GM19099 (cell line): ENCODE data around the gene CNPY4.

ENCODE experiments used
- POLR2A ChIP-seq: IDR thresholded peaks from 3 replicates; pipeline ENCODE4 v1.6.1; 2011; ENCODE audit warnings: low read depth; ENCODE audit not compliant: insufficient read length; ENCODE audit errors: extremely low read depth

CNPY4 gene

GRCh38 chr7:100119072-100119969 lies at the start of gene CNPY4, which contains the start of gene TAF6:
Gene CNPY4 (plus strand): TSS chr7:100119634. CDS start chr7:100119745, 111 bp downstream.
Gene TAF6 (minus strand): TSS chr7:100119358. CDS start chr7:100114209, 5,149 bp downstream.
- TF ChIP-seq POLR2A: peak; percentile 81

- TF ChIP-seq POLR2A: no peak
These were observed 49.4 kb upstream of the CNPY4 start for GRCh38 chr7:100069991-100070390.

GRCh38 chr7:100071018-100071723 lies 48.3 kb upstream of the CNPY4 start:
- no peak for TF ChIP-seq POLR2A

- TF ChIP-seq POLR2A: no peak
These were observed 47.0 kb upstream of the CNPY4 start for GRCh38 chr7:100072462-100072861.

GRCh38 chr7:100074841-100075240 lies 44.6 kb upstream of the CNPY4 start:
- TF ChIP-seq POLR2A: no peak

- no peak for TF ChIP-seq POLR2A
These were observed 44.0 kb upstream of the CNPY4 start for GRCh38 chr7:100075418-100075817.

- no peak for TF ChIP-seq POLR2A
These were observed 42.2 kb upstream of the CNPY4 start for GRCh38 chr7:100077205-100077604.

- TF ChIP-seq POLR2A: no peak
These were observed 40.3 kb upstream of the CNPY4 start for GRCh38 chr7:100079024-100079560.

GRCh38 chr7:100080907-100081534 lies 38.4 kb upstream of the CNPY4 start:
- no peak for TF ChIP-seq POLR2A

- peak; percentile 92 for TF ChIP-seq POLR2A
These were observed 37.8 kb upstream of the CNPY4 start, which contains the start of gene ZNF3 for GRCh38 chr7:100081535-100082102. Gene ZNF3 (minus strand): TSS chr7:100081723. CDS start chr7:100077357, 4,366 bp downstream.

- no peak for TF ChIP-seq POLR2A
These were observed 36.5 kb upstream of the CNPY4 start for GRCh38 chr7:100082978-100083377.

GRCh38 chr7:100085515-100085914 lies 33.9 kb upstream of the CNPY4 start:
- TF ChIP-seq POLR2A: no peak

GRCh38 chr7:100087055-100087750 lies 32.2 kb upstream of the CNPY4 start:
- no peak for TF ChIP-seq POLR2A

- TF ChIP-seq POLR2A: no peak
These were observed 31.3 kb upstream of the CNPY4 start for GRCh38 chr7:100088095-100088620.
